Panc1 (cell line): ENCODE measurements around the gene IKZF3.

Source experiments
- POLR2AphosphoS5 ChIP-seq: IDR thresholded peaks from 2 replicates; pipeline ENCODE4 v1.6.1; 2012; ENCODE audit warnings: mild to moderate bottlenecking, low read depth, low read length, moderate library complexity
- REST ChIP-seq, 2 experiments: IDR thresholded peaks; 2 replicates each; pipeline ENCODE4 v1.6.1; 2011 to 2012; ENCODE audit warnings: low read depth in 2 of 2, control low read depth in 1 of 2, low read length in 1 of 2, mild to moderate bottlenecking in 1 of 2, moderate library complexity in 1 of 2; ENCODE audit not compliant: insufficient read depth in 1 of 2
- SIN3A ChIP-seq: IDR thresholded peaks from 2 replicates; pipeline ENCODE4 v1.6.1; 2012; ENCODE audit warnings: low read depth, mild to moderate bottlenecking, low read length, moderate library complexity, borderline replicate concordance; ENCODE audit not compliant: insufficient read depth
- TF ChIP-seq, protein P1 (sequence below): fragments of 450-650 bp; IDR thresholded peaks from 2 replicates; pipeline ENCODE4 v1.5.1; 2017; ENCODE audit warnings: mild to moderate bottlenecking

- TF ChIP-seq, protein P1, sequence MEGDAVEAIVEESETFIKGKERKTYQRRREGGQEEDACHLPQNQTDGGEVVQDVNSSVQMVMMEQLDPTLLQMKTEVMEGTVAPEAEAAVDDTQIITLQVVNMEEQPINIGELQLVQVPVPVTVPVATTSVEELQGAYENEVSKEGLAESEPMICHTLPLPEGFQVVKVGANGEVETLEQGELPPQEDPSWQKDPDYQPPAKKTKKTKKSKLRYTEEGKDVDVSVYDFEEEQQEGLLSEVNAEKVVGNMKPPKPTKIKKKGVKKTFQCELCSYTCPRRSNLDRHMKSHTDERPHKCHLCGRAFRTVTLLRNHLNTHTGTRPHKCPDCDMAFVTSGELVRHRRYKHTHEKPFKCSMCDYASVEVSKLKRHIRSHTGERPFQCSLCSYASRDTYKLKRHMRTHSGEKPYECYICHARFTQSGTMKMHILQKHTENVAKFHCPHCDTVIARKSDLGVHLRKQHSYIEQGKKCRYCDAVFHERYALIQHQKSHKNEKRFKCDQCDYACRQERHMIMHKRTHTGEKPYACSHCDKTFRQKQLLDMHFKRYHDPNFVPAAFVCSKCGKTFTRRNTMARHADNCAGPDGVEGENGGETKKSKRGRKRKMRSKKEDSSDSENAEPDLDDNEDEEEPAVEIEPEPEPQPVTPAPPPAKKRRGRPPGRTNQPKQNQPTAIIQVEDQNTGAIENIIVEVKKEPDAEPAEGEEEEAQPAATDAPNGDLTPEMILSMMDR: no peak
- TF ChIP-seq SIN3A (no peak), POLR2AphosphoS5 (no peak), REST (IDR thresholded peaks at IDR 0.05; ENCODE audit: insufficient read depth in 1 of 2, low read depth in 2 of 2, low read length in 1 of 2) (no peak)
Observed at GRCh38 chr17:39820987-39821386, 43.1 kb downstream of the IKZF3 start.
